Measurements from ENCODE around the gene RPL26.
"Not testable (repeated sequence)": the region's sequence is repeated elsewhere in the genome, so short reads cannot be mapped to it uniquely, and the experiment has no call there.

The RPL26 gene

GRCh38 chr17:8383143-8383822, at the start of gene RPL26:
Gene RPL26 (minus strand): TSS chr17:8383193. CDS start chr17:8382310, 883 bp downstream.
- DNase-seq, result no peak

- DNase-seq, result no peak
Observed at GRCh38 chr17:8430966-8431365, 48.0 kb upstream of the RPL26 start.

- no peak for DNase-seq
Observed at GRCh38 chr17:8426802-8427201, 43.8 kb upstream of the RPL26 start.

GRCh38 chr17:8426094-8426720, 43.2 kb upstream of the RPL26 start:
- DNase-seq, result no peak

GRCh38 chr17:8421571-8421970, 38.6 kb upstream of the RPL26 start:
- DNase-seq, result no peak

- no peak for DNase-seq
Observed at GRCh38 chr17:8420041-8420934, 37.3 kb upstream of the RPL26 start.

GRCh38 chr17:8419305-8419704, 36.3 kb upstream of the RPL26 start:
- no peak for DNase-seq

GRCh38 chr17:8418471-8418870, 35.5 kb upstream of the RPL26 start:
- no peak for DNase-seq

- no peak for DNase-seq
Observed at GRCh38 chr17:8417806-8418205, 34.8 kb upstream of the RPL26 start.

- DNase-seq, result no peak
Observed at GRCh38 chr17:8413938-8414337, 30.9 kb upstream of the RPL26 start.

GRCh38 chr17:8413328-8413727, 30.3 kb upstream of the RPL26 start:
- DNase-seq, result no peak

GRCh38 chr17:8412089-8412488, 29.1 kb upstream of the RPL26 start:
- DNase-seq, result no peak

GRCh38 chr17:8410883-8411238, 27.9 kb upstream of the RPL26 start:
- DNase-seq, result no peak

GRCh38 chr17:8409966-8410882, 27.2 kb upstream of the RPL26 start:
- no peak for DNase-seq

GRCh38 chr17:8408371-8408770, 25.4 kb upstream of the RPL26 start:
- DNase-seq, result no peak

GRCh38 chr17:8406174-8406573, 23.2 kb upstream of the RPL26 start:
- no peak for DNase-seq

- no peak for DNase-seq
Observed at GRCh38 chr17:8405499-8406016, 22.6 kb upstream of the RPL26 start.

GRCh38 chr17:8402921-8403536, 20.0 kb upstream of the RPL26 start:
- no peak for DNase-seq

- no peak for DNase-seq
Observed at GRCh38 chr17:8401107-8401506, 18.1 kb upstream of the RPL26 start.

GRCh38 chr17:8398980-8399379, 16.0 kb upstream of the RPL26 start:
- DNase-seq, result no peak

- DNase-seq, result no peak
Observed at GRCh38 chr17:8397636-8398035, 14.6 kb upstream of the RPL26 start, which contains the start of gene RNF222. Gene RNF222 (minus strand): TSS chr17:8397827. CDS start chr17:8393461, 4,366 bp downstream.

GRCh38 chr17:8394497-8394896, 11.5 kb upstream of the RPL26 start:
- DNase-seq, result not testable (repeated sequence)
